ENCODE data around the gene AVPR2.

AVPR2 gene

DNA sequence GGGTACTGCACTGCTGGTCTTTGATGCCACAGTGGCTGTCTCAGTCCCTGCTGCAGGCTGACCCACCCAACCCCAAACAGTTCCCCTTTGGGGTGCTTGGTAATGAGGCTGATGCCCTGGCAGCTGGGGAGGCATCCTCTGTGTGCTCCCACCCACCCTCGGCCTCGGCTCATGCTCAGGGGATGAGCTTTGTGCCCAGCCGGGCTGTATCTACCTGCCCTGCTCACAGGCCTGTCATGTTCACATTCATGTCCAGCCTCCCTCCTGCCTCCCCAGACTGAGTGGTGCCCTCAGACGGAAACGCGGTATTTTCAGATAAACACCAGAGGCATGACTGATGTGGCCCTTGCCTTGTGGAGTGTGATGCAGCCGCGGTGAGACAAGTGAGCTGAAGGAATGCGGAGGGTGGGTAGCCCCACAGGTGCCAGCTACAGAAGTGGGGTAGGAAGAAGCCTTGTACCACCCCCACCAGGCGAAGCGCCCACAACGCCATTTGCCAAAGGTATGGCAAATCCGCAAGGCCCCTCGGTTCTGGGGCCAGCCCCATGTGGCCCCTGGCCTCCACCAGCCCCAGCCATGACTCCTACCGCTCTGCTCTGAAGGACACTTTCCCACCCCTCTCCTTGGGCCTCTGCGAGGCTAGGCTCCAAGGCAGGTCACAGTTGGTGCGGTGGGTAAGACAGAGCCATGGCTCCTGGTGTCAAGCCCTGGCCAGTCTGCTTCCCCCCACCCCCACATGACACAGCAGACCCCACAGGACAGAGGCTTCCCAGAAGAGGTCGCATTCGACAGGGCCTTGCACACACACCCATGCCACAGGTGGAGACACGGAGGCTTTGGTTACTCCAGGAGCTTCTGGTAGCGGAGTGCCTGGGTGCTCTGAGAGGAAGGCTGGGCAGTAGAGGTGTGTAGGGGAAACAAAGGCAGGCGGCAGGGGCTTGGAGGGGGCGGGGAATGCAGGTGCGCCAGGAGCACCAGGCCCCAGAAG lies 41.8 kb downstream of the AVPR2 start:
- Histone ChIP-seq H3K27ac (ENCODE audit: low read depth, low read length) (no peak overlapping the region), H3K27me3 (ENCODE audit: control insufficient read depth, insufficient read depth, low read length) (no peaks in the 10 kb centered on the region), H3K9ac (ENCODE audit: low read length) (no peak overlapping the region), H3K4me3 (ENCODE audit: low read depth, low read length) (no peak overlapping the region), H3K9me3 (ENCODE audit: control insufficient read depth, insufficient read depth, low read depth, low read length) (no peaks in the 10 kb centered on the region; the same call in 1 of the 2 replicates), H3K36me3 (ENCODE audit: control insufficient read depth, insufficient read depth, low read length) (peaks cover 44% of the 10 kb centered on the region), H3K4me1 (ENCODE audit: control insufficient read depth, insufficient read depth, low read length) (peaks cover 53% of the 10 kb centered on the region; the same call in 1 of the 2 replicates)

GRCh38 chrX:153947009-153947769 lies 42.7 kb downstream of the AVPR2 start:
- H3K9me3 ChIP-seq (ENCODE audit: control insufficient read depth, insufficient read depth, low read depth, low read length), result no peaks in the 10 kb centered on the region; the same call in 1 of the 2 replicates
- H3K27me3 ChIP-seq (ENCODE audit: control insufficient read depth, insufficient read depth, low read length), result no peaks in the 10 kb centered on the region
- H3K27ac ChIP-seq (ENCODE audit: low read depth, low read length), result no peak overlapping the region; the same call in 1 of the 2 replicates
- peak overlapping the region; percentile 34 for H3K9ac ChIP-seq (ENCODE audit: low read length)
- H3K4me3 ChIP-seq (ENCODE audit: low read depth, low read length), result no peak overlapping the region
- H3K4me1 ChIP-seq (ENCODE audit: control insufficient read depth, insufficient read depth, low read length), result peaks cover 46% of the 10 kb centered on the region; the same call in 1 of the 2 replicates
- H3K36me3 ChIP-seq (ENCODE audit: control insufficient read depth, insufficient read depth, low read length), result peaks cover 53% of the 10 kb centered on the region

GRCh38 chrX:153948002-153948466 lies 43.6 kb downstream of the AVPR2 start:
- peaks cover 41% of the 10 kb centered on the region; the same call in 1 of the 2 replicates for H3K4me1 ChIP-seq (ENCODE audit: control insufficient read depth, insufficient read depth, low read length)
- peaks cover 62% of the 10 kb centered on the region for H3K36me3 ChIP-seq (ENCODE audit: control insufficient read depth, insufficient read depth, low read length)
- H3K9ac ChIP-seq (ENCODE audit: low read length), result peak overlapping the region; percentile 34
- H3K27me3 ChIP-seq (ENCODE audit: control insufficient read depth, insufficient read depth, low read length), result no peaks in the 10 kb centered on the region
- H3K4me3 ChIP-seq (ENCODE audit: low read depth, low read length), result no peak overlapping the region
- peak overlapping the region; percentile 84; the same call in 1 of the 2 replicates for H3K27ac ChIP-seq (ENCODE audit: low read depth, low read length)
- H3K9me3 ChIP-seq (ENCODE audit: control insufficient read depth, insufficient read depth, low read depth, low read length), result no peaks in the 10 kb centered on the region; the same call in 1 of the 2 replicates

DNA sequence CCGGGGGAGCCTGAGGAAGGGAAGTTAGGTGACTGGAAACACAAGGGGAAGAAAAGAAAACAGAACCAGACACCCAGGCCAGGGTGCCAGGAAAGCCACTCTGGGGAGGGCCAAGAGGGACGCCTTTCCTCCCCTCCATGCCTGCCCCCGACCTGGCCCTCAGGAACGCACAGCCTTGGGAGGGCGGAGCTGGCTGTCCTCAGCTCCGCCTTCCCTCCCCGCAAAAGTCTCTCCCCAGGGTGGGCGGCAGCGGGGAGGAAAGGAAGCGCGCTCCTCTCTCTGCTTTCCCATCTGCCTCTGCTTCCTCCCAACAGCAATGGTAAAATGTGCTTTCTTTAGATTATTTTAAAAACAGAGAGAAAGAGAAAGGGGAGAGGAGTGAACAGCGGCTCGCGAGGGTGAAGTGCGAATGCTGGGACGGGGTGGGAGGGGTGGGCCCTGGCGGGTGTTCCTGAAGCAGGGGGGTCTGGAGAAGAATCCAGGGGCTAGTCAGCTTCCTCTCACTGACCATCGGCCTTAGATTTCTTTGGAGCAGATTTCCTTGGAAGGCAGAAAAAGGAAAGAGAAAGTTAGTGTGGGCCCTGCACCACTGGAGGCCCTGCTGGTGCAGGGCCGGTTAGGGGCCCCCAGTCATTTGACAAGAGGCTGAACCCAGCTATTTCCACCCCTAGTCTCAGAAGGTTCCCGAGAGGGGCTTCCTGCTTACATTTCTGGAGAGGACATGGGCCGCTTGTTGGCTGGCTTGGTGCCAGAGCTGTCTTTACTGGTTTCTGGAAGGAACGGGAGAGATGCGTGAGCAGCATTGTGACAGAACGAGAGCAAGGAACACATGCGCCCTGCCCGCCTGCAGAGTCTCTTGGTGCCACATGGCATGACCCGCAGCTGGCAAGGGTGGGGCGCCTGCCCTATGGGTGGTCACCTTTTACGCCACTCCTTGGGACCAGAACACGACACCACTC lies 44.7 kb downstream of the AVPR2 start:
- Histone ChIP-seq H3K9ac (ENCODE audit: low read length) (peak overlapping the region; percentile 53), H3K4me1 (ENCODE audit: control insufficient read depth, insufficient read depth, low read length) (peaks cover 36% of the 10 kb centered on the region; the same call in 1 of the 2 replicates), H3K27ac (ENCODE audit: low read depth, low read length) (peak overlapping the region; percentile 84; the same call in 1 of the 2 replicates), H3K36me3 (ENCODE audit: control insufficient read depth, insufficient read depth, low read length) (peaks cover 67% of the 10 kb centered on the region), H3K9me3 (ENCODE audit: control insufficient read depth, insufficient read depth, low read depth, low read length) (no peaks in the 10 kb centered on the region; the same call in 1 of the 2 replicates), H3K4me3 (ENCODE audit: low read depth, low read length) (no peak overlapping the region), H3K27me3 (ENCODE audit: control insufficient read depth, insufficient read depth, low read length) (no peaks in the 10 kb centered on the region)

DNA sequence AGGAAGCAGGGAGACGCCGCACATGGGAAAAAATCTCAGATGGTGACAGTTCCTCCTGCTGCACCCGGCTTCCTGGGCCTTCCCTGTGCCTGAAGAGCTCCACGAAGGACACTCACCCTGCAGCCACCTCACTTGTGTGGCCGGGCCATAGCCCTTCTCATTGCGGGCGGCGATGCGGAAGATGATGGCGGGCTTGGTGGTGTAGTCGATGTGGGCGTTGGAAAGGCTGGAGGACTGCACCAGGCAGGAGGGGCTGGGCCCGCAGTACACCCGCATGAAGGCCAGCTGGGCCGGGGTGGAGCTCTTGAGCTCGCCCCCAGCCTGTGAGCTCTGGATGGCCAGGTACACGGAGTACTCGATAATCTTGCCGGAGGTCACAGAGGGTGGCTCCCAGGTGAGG lies 45.7 kb downstream of the AVPR2 start:
- no peak overlapping the region for H3K4me3 ChIP-seq (ENCODE audit: low read depth, low read length)
- no peak overlapping the region for H3K27ac ChIP-seq (ENCODE audit: low read depth, low read length)
- peaks cover 77% of the 10 kb centered on the region for H3K36me3 ChIP-seq (ENCODE audit: control insufficient read depth, insufficient read depth, low read length)
- H3K9ac ChIP-seq (ENCODE audit: low read length), result no peak overlapping the region
- H3K9me3 ChIP-seq (ENCODE audit: control insufficient read depth, insufficient read depth, low read depth, low read length), result no peaks in the 10 kb centered on the region; the same call in 1 of the 2 replicates
- H3K27me3 ChIP-seq (ENCODE audit: control insufficient read depth, insufficient read depth, low read length), result no peaks in the 10 kb centered on the region
- H3K4me1 ChIP-seq (ENCODE audit: control insufficient read depth, insufficient read depth, low read length), result peaks cover 33% of the 10 kb centered on the region; the same call in 1 of the 2 replicates

DNA sequence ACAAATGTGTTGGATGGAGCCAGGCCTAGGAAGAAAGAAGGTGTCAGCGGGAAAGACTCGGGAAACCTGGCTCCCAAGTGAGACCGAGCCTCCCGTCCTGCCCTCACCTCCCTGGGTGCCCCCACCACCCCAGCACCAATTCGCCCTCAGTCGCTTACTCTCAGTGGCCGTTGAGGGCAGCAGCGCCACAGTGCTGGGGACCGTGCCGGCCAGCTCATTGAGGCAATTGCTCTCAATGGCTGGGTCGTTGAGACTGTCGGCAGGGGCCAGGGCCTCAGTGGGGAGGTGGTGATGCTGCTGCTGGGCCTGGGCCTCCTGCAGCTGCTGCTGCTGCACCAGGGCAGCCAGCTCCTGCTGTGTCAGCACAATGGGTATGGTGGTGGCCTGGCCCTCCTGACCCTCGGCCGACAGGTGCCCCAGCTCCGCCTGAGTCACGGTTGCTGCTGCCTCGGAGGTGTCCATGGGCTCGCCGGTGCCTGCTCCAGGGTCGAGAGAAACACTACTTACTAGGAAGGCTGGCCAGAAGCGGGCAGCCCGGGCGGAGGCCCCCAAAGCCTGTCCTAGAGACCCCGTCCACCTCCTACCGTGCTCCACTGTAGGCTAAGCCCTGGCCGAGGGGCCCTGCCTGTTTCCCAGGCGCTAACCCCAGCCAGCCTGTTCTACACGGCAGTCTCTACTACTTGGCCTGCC lies 47.4 kb downstream of the AVPR2 start:
- no peak overlapping the region for H3K9ac ChIP-seq (ENCODE audit: low read length)
- H3K27me3 ChIP-seq (ENCODE audit: control insufficient read depth, insufficient read depth, low read length), result no peaks in the 10 kb centered on the region
- H3K4me1 ChIP-seq (ENCODE audit: control insufficient read depth, insufficient read depth, low read length), result peaks cover 33% of the 10 kb centered on the region; the same call in 1 of the 2 replicates
- H3K9me3 ChIP-seq (ENCODE audit: control insufficient read depth, insufficient read depth, low read depth, low read length), result no peaks in the 10 kb centered on the region; the same call in 1 of the 2 replicates
- peaks cover 85% of the 10 kb centered on the region for H3K36me3 ChIP-seq (ENCODE audit: control insufficient read depth, insufficient read depth, low read length)
- H3K27ac ChIP-seq (ENCODE audit: low read depth, low read length), result no peak overlapping the region; the same call in 1 of the 2 replicates
- no peak overlapping the region for H3K4me3 ChIP-seq (ENCODE audit: low read depth, low read length)

DNA sequence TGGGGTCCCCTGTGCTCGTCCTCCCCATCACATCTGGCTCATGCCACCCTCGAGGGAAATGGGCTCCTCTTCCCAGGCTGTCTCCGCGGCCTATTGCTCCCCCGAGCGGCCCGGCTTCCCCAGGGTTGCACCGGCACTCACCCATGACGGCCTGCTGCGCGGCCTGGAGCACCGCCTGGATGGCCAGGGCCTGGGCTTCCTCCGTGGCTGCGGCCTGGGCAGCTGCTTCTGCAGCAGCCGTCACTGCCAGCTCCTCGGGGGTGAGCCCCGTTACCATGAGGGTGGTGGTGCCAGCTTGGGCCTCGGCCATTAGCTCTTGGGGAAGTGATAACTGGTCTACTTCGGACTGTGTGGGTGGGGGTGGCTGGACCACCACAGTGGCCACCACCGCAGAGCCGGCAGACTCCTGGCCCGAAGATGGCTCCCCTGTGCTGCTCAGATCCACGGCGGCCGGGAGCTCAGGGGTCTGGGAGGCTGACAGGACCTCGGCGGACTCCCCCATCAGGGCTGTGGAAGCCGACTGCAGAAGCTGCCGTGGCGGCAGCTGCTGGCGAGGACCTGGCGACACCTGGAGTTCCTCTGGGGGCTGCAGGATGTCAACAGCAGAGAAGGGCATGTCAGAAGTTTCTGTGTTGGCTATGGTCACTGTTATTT lies 48.0 kb downstream of the AVPR2 start:
- Histone ChIP-seq H3K27ac (ENCODE audit: low read depth, low read length) (peak overlapping the region; percentile 82; the same call in 1 of the 2 replicates), H3K4me3 (ENCODE audit: low read depth, low read length) (no peak overlapping the region), H3K27me3 (ENCODE audit: control insufficient read depth, insufficient read depth, low read length) (no peaks in the 10 kb centered on the region), H3K9ac (ENCODE audit: low read length) (peak overlapping the region; percentile 56), H3K9me3 (ENCODE audit: control insufficient read depth, insufficient read depth, low read depth, low read length) (no peaks in the 10 kb centered on the region; the same call in 1 of the 2 replicates), H3K4me1 (ENCODE audit: control insufficient read depth, insufficient read depth, low read length) (peaks cover 29% of the 10 kb centered on the region; the same call in 1 of the 2 replicates), H3K36me3 (ENCODE audit: control insufficient read depth, insufficient read depth, low read length) (peaks cover 89% of the 10 kb centered on the region)

- Histone ChIP-seq H3K4me1 (ENCODE audit: control insufficient read depth, insufficient read depth, low read length) (peaks cover 20% of the 10 kb centered on the region; the same call in 1 of the 2 replicates), H3K27ac (ENCODE audit: low read depth, low read length) (peak overlapping the region; percentile 82; the same call in 1 of the 2 replicates), H3K9ac (ENCODE audit: low read length) (peak overlapping the region; percentile 56), H3K4me3 (ENCODE audit: low read depth, low read length) (no peak overlapping the region), H3K27me3 (ENCODE audit: control insufficient read depth, insufficient read depth, low read length) (no peaks in the 10 kb centered on the region), H3K36me3 (ENCODE audit: control insufficient read depth, insufficient read depth, low read length) (peaks cover 94% of the 10 kb centered on the region), H3K9me3 (ENCODE audit: control insufficient read depth, insufficient read depth, low read depth, low read length) (no peaks in the 10 kb centered on the region; the same call in 1 of the 2 replicates)
These were observed 48.9 kb downstream of the AVPR2 start for GRCh38 chrX:153953342-153953830.
